22Rv1 (cell line): ENCODE data around the gene MSANTD2.

ENCODE experiments used
- ZFX ChIP-seq: fragments of 450-650 bp; IDR thresholded peaks from 2 replicates; pipeline ENCODE4 v1.6.1; 2017; ENCODE audit warnings: antibody characterized with exemption, borderline replicate concordance
- TF ChIP-seq, protein P1 (sequence below): fragments of 450-650 bp; IDR thresholded peaks from 2 replicates; pipeline ENCODE4 v1.5.1; 2017; ENCODE audit warnings: mild to moderate bottlenecking

DNA sequence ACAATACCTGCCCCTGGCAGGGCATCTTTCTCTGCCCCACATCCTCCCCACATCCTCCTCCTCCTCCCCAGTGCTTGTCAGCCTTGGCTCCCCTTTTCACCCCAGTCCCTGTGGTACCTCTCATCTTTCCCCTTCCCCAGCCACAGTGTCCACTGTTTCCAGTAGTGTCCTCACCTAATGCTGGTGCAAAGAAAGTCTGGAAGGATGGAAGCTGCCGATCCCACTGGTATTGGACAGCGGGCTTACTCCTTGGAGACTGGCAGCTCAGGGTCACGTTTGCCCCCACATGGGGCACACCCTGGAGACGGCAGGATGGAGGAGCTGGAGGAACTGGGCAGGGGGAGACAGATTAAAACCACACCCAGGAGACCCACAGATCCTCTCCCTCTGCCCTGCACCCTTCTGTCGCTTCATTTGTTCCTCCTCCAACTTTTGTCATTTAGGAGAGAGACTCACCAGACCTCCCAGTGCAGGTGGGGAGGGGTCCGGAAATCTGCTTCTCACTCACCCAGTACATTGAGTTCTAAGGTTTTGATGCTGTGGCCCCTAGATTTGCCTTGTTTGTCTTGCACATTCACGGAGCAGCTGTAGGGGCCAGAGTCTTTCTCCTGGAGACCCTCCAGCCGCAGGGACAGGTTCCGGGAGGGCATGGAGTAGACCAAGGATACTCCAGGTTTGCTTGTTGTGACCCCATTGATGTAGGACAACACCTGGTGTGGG, 44.0 kb downstream of the MSANTD2 start:
- TF ChIP-seq, protein P1, sequence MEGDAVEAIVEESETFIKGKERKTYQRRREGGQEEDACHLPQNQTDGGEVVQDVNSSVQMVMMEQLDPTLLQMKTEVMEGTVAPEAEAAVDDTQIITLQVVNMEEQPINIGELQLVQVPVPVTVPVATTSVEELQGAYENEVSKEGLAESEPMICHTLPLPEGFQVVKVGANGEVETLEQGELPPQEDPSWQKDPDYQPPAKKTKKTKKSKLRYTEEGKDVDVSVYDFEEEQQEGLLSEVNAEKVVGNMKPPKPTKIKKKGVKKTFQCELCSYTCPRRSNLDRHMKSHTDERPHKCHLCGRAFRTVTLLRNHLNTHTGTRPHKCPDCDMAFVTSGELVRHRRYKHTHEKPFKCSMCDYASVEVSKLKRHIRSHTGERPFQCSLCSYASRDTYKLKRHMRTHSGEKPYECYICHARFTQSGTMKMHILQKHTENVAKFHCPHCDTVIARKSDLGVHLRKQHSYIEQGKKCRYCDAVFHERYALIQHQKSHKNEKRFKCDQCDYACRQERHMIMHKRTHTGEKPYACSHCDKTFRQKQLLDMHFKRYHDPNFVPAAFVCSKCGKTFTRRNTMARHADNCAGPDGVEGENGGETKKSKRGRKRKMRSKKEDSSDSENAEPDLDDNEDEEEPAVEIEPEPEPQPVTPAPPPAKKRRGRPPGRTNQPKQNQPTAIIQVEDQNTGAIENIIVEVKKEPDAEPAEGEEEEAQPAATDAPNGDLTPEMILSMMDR: no peak
- no peak for TF ChIP-seq ZFX
